ENCODE data around the gene POLG2. TPM values are rescaled to one million over a fixed set of nuclear protein-coding genes. Genes with fewer than 3 reads are reported as not detected.

POLG2 gene
- total and polyA plus RNA-seq, 3 donors from 2014 or later, result 19.0 to 47.1 (median 29.7) TPM

DNA sequence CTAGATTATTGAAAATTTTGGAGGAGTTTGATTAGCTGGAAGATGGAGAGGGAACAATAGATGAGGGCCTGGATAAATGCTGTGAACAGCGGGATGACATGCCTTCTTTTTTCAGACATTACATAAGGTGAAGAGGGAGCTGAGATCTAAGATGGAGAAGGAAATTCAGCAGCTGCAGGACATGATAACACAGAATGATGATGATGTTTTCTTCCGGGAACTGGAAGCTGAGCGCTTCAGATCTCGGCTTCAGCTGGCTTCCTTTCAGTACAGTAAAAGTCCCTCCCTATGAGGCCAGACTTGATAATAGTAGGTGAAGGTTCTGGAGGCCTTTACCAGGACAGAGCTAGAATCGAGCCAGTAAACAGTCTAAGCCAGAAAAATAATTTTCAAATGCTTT is 40.6 kb upstream of the POLG2 start:
- no peak for TF ChIP-seq POLR2A (IDR thresholded peaks at IDR 0.05)
- TF ChIP-seq, protein P1, sequence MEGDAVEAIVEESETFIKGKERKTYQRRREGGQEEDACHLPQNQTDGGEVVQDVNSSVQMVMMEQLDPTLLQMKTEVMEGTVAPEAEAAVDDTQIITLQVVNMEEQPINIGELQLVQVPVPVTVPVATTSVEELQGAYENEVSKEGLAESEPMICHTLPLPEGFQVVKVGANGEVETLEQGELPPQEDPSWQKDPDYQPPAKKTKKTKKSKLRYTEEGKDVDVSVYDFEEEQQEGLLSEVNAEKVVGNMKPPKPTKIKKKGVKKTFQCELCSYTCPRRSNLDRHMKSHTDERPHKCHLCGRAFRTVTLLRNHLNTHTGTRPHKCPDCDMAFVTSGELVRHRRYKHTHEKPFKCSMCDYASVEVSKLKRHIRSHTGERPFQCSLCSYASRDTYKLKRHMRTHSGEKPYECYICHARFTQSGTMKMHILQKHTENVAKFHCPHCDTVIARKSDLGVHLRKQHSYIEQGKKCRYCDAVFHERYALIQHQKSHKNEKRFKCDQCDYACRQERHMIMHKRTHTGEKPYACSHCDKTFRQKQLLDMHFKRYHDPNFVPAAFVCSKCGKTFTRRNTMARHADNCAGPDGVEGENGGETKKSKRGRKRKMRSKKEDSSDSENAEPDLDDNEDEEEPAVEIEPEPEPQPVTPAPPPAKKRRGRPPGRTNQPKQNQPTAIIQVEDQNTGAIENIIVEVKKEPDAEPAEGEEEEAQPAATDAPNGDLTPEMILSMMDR (IDR thresholded peaks at IDR 0.05), result no peak
- WGBS, 2 donors, result 57 to 58% methylated on average over 5 of the region's 5 CpGs
- no peak overlapping the region for H3K4me3 ChIP-seq
- no peaks in the 10 kb centered on the region for H3K9me3 ChIP-seq
- no peaks in the 10 kb centered on the region for H3K36me3 ChIP-seq (ENCODE audit: low read depth, missing control alignments)
- no peak for DNase-seq
- no peak overlapping the region for H3K27ac ChIP-seq
- intact Hi-C loops (cut with DNase I; ENCODE audit: low total_unique reads), result no loop called here
- H3K4me1 ChIP-seq, result peaks cover 8% of the 10 kb centered on the region
- no peaks in the 10 kb centered on the region for H3K27me3 ChIP-seq

DNA sequence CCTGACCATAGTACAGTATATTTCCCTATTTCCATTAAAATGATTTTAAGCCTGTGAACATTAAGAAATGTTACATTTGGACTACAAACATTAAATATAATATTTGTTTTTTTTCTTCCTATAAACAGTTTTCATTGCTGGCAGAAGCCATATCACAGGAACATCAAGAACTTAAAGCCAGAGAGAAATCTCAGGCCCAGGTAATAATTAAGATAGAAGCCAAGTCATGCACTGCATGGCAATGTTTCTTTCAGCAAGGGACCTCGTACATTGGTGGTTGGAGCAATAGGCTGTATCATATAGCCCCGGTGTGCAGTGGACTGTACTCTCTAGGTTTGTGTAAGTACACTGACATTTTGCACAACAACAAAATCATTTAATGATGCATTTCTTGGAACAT is 40.1 kb upstream of the POLG2 start:
- Histone ChIP-seq H3K36me3 (ENCODE audit: low read depth, missing control alignments) (no peaks in the 10 kb centered on the region), H3K27me3 (no peaks in the 10 kb centered on the region), H3K4me3 (no peak overlapping the region), H3K9me3 (no peaks in the 10 kb centered on the region), H3K27ac (no peak overlapping the region), H3K4me1 (peaks cover 13% of the 10 kb centered on the region)
- 84 to 85% methylated on average over 2 of the region's 2 CpGs for WGBS, 2 donors
- intact Hi-C loops (cut with DNase I; ENCODE audit: low total_unique reads), result no loop called here
- no peak for DNase-seq
- no peak for TF ChIP-seq POLR2A (IDR thresholded peaks at IDR 0.05)
- TF ChIP-seq, protein P1 (IDR thresholded peaks at IDR 0.05), result no peak

DNA sequence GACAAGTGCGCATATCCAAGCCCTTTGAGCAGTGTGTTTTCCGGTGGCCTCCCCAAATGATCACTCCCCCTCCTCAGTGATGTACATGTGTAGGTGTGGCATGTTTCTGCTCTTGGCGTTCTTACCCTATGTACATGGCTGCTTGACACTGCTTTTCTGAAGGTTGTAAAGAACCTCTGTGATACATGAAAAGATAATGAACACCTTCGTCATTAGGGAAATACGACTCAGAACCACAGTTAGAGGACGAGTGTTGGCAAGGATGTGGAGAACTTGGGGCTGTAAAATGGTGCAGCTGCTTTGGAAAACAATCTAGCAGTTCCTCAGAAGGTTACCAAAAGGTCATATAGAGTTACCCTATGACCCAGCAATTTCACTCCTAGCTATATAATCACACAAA is 38.5 kb upstream of the POLG2 start:
- 63 to 71% methylated on average over 6 of the region's 6 CpGs for WGBS, 2 donors
- no peak for TF ChIP-seq POLR2A (IDR thresholded peaks at IDR 0.05)
- TF ChIP-seq, protein P1 (IDR thresholded peaks at IDR 0.05), result no peak
- Histone ChIP-seq H3K9me3 (no peaks in the 10 kb centered on the region), H3K4me3 (no peak overlapping the region), H3K27ac (no peak overlapping the region), H3K36me3 (ENCODE audit: low read depth, missing control alignments) (no peaks in the 10 kb centered on the region), H3K27me3 (no peaks in the 10 kb centered on the region), H3K4me1 (peaks cover 23% of the 10 kb centered on the region)
- intact Hi-C loops (cut with DNase I; ENCODE audit: low total_unique reads), result no loop called here
- DNase-seq, result no peak

DNA sequence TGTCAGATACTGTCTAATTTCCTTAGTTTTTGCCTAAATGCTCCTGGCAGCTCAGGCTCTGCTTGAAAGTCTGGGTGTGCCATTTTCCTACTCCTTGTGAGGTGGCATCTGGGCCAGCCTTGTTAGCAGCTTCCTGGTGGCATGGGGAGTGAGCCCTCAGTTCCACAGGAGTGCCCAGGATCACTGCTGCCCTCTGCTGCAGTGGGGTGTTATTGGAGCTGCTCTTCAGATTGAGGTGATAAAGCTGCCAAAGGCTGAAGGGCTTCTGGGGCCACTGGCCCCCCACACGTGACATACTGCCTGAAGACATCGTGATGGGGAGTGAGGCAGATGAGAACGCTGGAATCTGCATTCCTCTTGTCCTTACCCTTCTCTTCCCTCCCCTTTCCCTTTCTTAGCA is 37.3 kb upstream of the POLG2 start:
- H3K9me3 ChIP-seq, result no peaks in the 10 kb centered on the region
- 73 to 75% methylated on average over 3 of the region's 3 CpGs for whole genome bisulfite sequencing, 2 donors
- H3K4me3 ChIP-seq, result no peak overlapping the region
- peak overlapping the region; percentile 28 to 34 for H3K27ac ChIP-seq
- intact Hi-C loops (cut with DNase I; ENCODE audit: low total_unique reads), result no loop called here
- H3K27me3 ChIP-seq, result no peaks in the 10 kb centered on the region
- peaks cover 23% of the 10 kb centered on the region for H3K4me1 ChIP-seq
- TF ChIP-seq, protein P1 (IDR thresholded peaks at IDR 0.05), result no peak
- no peak for TF ChIP-seq POLR2A (IDR thresholded peaks at IDR 0.05)
- H3K36me3 ChIP-seq (ENCODE audit: low read depth, missing control alignments), result no peaks in the 10 kb centered on the region
- no peak for DNase-seq

DNA sequence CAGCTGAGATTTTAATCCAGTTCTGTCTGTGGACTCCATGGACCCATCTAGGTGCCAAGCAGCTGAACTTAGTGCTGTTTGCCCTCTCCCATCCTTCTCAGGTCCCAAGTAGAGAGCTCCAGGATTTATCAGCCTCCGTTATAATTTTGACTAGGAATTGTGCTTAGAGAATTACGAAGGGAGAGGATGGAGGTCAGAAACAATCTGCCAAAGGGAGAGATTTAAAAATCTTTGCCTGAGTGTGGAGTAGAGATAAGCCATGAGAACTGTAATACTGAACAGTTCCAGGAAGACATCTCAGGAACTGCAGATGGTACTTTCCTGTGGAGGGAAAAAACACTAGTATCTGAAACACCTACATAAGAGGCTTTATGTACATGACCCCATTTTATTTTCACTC is 36.9 kb upstream of the POLG2 start:
- Histone ChIP-seq H3K36me3 (ENCODE audit: low read depth, missing control alignments) (no peaks in the 10 kb centered on the region), H3K4me3 (no peak overlapping the region), H3K4me1 (peaks cover 23% of the 10 kb centered on the region), H3K27me3 (no peaks in the 10 kb centered on the region), H3K27ac (peak overlapping the region; percentile 28 to 34), H3K9me3 (no peaks in the 10 kb centered on the region)
- TF ChIP-seq, protein P1 (IDR thresholded peaks at IDR 0.05), result no peak
- TF ChIP-seq POLR2A (IDR thresholded peaks at IDR 0.05), result no peak
- WGBS, 2 donors, result 26 to 42% methylated on average over 2 of the region's 2 CpGs
- DNase-seq, result no peak
- intact Hi-C loops (cut with DNase I; ENCODE audit: low total_unique reads), result no loop called here

All from testis (tissue), 3 donors.